IPS-15b (cell line): ENCODE measurements around the gene SNAPC3.
A peak's percentile ranks its signal among the peaks of the same experiment; 100 is the strongest.
"Not testable (repeated sequence)": the region's sequence is repeated elsewhere in the genome, so short reads cannot be mapped to it uniquely, and the experiment has no call there.

Experiments
- H3K27me3 ChIP-seq: one replicate; pipeline ENCODE4 v1.6.1; 2013; ENCODE audit warnings: low read length; ENCODE audit not compliant: control insufficient read depth, insufficient read depth
- H3K36me3 ChIP-seq: one replicate; pipeline ENCODE4 v1.6.1; 2013; ENCODE audit warnings: low read length; ENCODE audit not compliant: control insufficient read depth, insufficient read depth
- H3K4me1 ChIP-seq: one replicate; pipeline ENCODE4 v1.6.1; 2013; ENCODE audit warnings: mild to moderate bottlenecking, low read length; ENCODE audit not compliant: control insufficient read depth, insufficient read depth
- H3K4me3 ChIP-seq: one replicate; pipeline ENCODE4 v1.5.1; 2013; ENCODE audit warnings: low read depth, low read length
- H3K9ac ChIP-seq: one replicate; pipeline ENCODE4 v1.6.1; 2013; ENCODE audit warnings: low read depth, mild to moderate bottlenecking, low read length
- H3K9me3 ChIP-seq: one replicate; pipeline ENCODE4 v1.6.1; 2013; ENCODE audit warnings: mild to moderate bottlenecking, low read length; ENCODE audit not compliant: control insufficient read depth, insufficient read depth

SNAPC3 gene

GRCh38 chr9:15422372-15423230 lies at the start of gene SNAPC3:
Gene SNAPC3, plus strand, starts transcription at chr9:15422876. Its CDS starts 4 bp downstream, at chr9:15422880.
- H3K9me3 ChIP-seq: no peaks in the 10 kb centered on the region
- H3K4me3 ChIP-seq: peak within 1 kb of the TSS; percentile 90

GRCh38 chr9:15373881-15374280 lies 48.8 kb upstream of the SNAPC3 start:
- Histone ChIP-seq H3K4me3 (no peak overlapping the region), H3K9me3 (no peaks in the 10 kb centered on the region), H3K27me3 (no peaks in the 10 kb centered on the region), H3K36me3 (no peaks in the 10 kb centered on the region), H3K9ac (no peak overlapping the region), H3K4me1 (no peaks in the 10 kb centered on the region)

More at GRCh38 chr9:15422372-15423230, at the start of gene SNAPC3:
- Histone ChIP-seq H3K36me3 (peaks cover 9% of the 10 kb centered on the region), H3K9ac (peak within 1 kb of the TSS; percentile 85), H3K4me1 (peaks cover 2% of the 10 kb centered on the region), H3K27me3 (no peaks in the 10 kb centered on the region)

GRCh38 chr9:15374310-15374709 lies 48.4 kb upstream of the SNAPC3 start:
- Histone ChIP-seq H3K9me3 (no peaks in the 10 kb centered on the region), H3K9ac (no peak overlapping the region), H3K27me3 (no peaks in the 10 kb centered on the region)

GRCh38 chr9:15374825-15375224 lies 47.9 kb upstream of the SNAPC3 start:
- H3K9ac ChIP-seq: no peak overlapping the region
- H3K27me3 ChIP-seq: no peaks in the 10 kb centered on the region
- no peaks in the 10 kb centered on the region for H3K4me1 ChIP-seq
- H3K9me3 ChIP-seq: no peaks in the 10 kb centered on the region
- H3K36me3 ChIP-seq: no peaks in the 10 kb centered on the region
- no peak overlapping the region for H3K4me3 ChIP-seq

More at GRCh38 chr9:15374310-15374709, 48.4 kb upstream of the SNAPC3 start:
- Histone ChIP-seq H3K4me1 (no peaks in the 10 kb centered on the region), H3K4me3 (no peak overlapping the region), H3K36me3 (no peaks in the 10 kb centered on the region)

- no peaks in the 10 kb centered on the region for H3K9me3 ChIP-seq
- no peaks in the 10 kb centered on the region for H3K36me3 ChIP-seq
- H3K4me1 ChIP-seq: no peaks in the 10 kb centered on the region
- no peak overlapping the region for H3K9ac ChIP-seq
- no peaks in the 10 kb centered on the region for H3K27me3 ChIP-seq
- H3K4me3 ChIP-seq: no peak overlapping the region
Observed at GRCh38 chr9:15377625-15378540, 44.8 kb upstream of the SNAPC3 start.

GRCh38 chr9:15379317-15379716 lies 43.4 kb upstream of the SNAPC3 start:
- not testable (repeated sequence) for H3K9me3 ChIP-seq, H3K36me3 ChIP-seq, H3K27me3 ChIP-seq, H3K4me3 ChIP-seq, H3K4me1 ChIP-seq, H3K9ac ChIP-seq

- not testable (repeated sequence) for H3K36me3 ChIP-seq, H3K27me3 ChIP-seq, H3K9me3 ChIP-seq, H3K4me1 ChIP-seq, H3K4me3 ChIP-seq, H3K9ac ChIP-seq
Observed at GRCh38 chr9:15379888-15380287, 42.8 kb upstream of the SNAPC3 start.

- Histone ChIP-seq H3K36me3 (no peaks in the 10 kb centered on the region), H3K9me3 (no peaks in the 10 kb centered on the region), H3K27me3 (no peaks in the 10 kb centered on the region), H3K4me1 (no peaks in the 10 kb centered on the region), H3K4me3 (no peak overlapping the region), H3K9ac (no peak overlapping the region)
Observed at GRCh38 chr9:15381491-15381890, 41.2 kb upstream of the SNAPC3 start.

- no peak overlapping the region for H3K4me3 ChIP-seq
- no peaks in the 10 kb centered on the region for H3K27me3 ChIP-seq
- H3K36me3 ChIP-seq: no peaks in the 10 kb centered on the region
- no peaks in the 10 kb centered on the region for H3K9me3 ChIP-seq
- no peaks in the 10 kb centered on the region for H3K4me1 ChIP-seq
- H3K9ac ChIP-seq: no peak overlapping the region
Observed at GRCh38 chr9:15386465-15386864, 36.2 kb upstream of the SNAPC3 start.

GRCh38 chr9:15389173-15389572 lies 33.5 kb upstream of the SNAPC3 start:
- no peaks in the 10 kb centered on the region for H3K27me3 ChIP-seq
- H3K9ac ChIP-seq: no peak overlapping the region
- no peaks in the 10 kb centered on the region for H3K36me3 ChIP-seq
- no peak overlapping the region for H3K4me3 ChIP-seq
- H3K9me3 ChIP-seq: no peaks in the 10 kb centered on the region
- no peaks in the 10 kb centered on the region for H3K4me1 ChIP-seq

GRCh38 chr9:15389631-15390030 lies 33.0 kb upstream of the SNAPC3 start:
- Histone ChIP-seq H3K9me3 (no peaks in the 10 kb centered on the region), H3K27me3 (no peaks in the 10 kb centered on the region), H3K36me3 (no peaks in the 10 kb centered on the region), H3K9ac (no peak overlapping the region), H3K4me1 (no peaks in the 10 kb centered on the region), H3K4me3 (no peak overlapping the region)
